Colonic mucosa (tissue), 4 donors: Measurements from ENCODE around the gene ASAP3. TPM values are rescaled to one million over a fixed set of nuclear protein-coding genes. Genes with fewer than 3 reads are reported as not detected.

Source experiments
- DNase-seq: peaks from one replicate; pipeline ENCODE4 v3.0.0-alpha.2; 2020
- H3K27ac ChIP-seq: fragments of 200-600 bp; one replicate; pipeline ENCODE4 v1.8.0; 2021
- H3K27me3 ChIP-seq: fragments of 200-600 bp; one replicate; pipeline ENCODE4 v1.8.0; 2021
- H3K36me3 ChIP-seq: fragments of 200-600 bp; one replicate; pipeline ENCODE4 v1.8.0; 2021
- H3K4me1 ChIP-seq: fragments of 200-600 bp; one replicate; pipeline ENCODE4 v1.8.0; 2021; ENCODE audit warnings: mild to moderate bottlenecking
- H3K4me3 ChIP-seq: fragments of 200-600 bp; one replicate; pipeline ENCODE4 v1.8.0; 2021
- H3K9ac ChIP-seq, 2 donors: one replicate each; pipeline ENCODE4 v1.7.0; 2013; ENCODE audit warnings: control low read depth in 2 of 2, low read depth in 2 of 2, low read length in 2 of 2
- H3K9me3 ChIP-seq: fragments of 200-600 bp; one replicate; pipeline ENCODE4 v1.8.0; 2021
- CTCF ChIP-seq: fragments of 200-600 bp; IDR thresholded peaks from one replicate; pipeline ENCODE4 v1.8.0; 2022; ENCODE audit warnings: antibody characterized with exemption, mild to moderate bottlenecking
- intact Hi-C: fragments of 100-400 bp; cut with DNase I; formaldehyde crosslinking; loops from one replicate; pipeline ENCODE4 v1.14.1; 2022
- total RNA-seq, 2 donors: library from RNA; stranded (reverse); fragmentation: NEBNext Ultra II Directional in 1 of 2; extraction: Animal tissue kit (Norgen Biotek cat#: 25700) in 1 of 2; gene quantifications; one replicate each; pipeline ENCODE4 v1.2.1, GENCODE V29; 2021
- donor health status: healthy.
- donor health status: DM: no; HTN: no; CAD: no.
- donor health status: DM: no; HTN: no; CAD: no.

ASAP3 gene
- total RNA-seq, 2 donors from 2014 or later = 22.9 to 27.3 TPM

GRCh38 chr1:23408797-23409290, 75.1 kb downstream of the ASAP3 start:
- no peak overlapping the region for H3K9ac ChIP-seq
- no peaks in the 10 kb centered on the region for H3K9me3 ChIP-seq
- no peak overlapping the region for H3K27ac ChIP-seq
- H3K4me1 ChIP-seq = peaks cover 10% of the 10 kb centered on the region
- intact Hi-C loops = loop anchor here (10.0 kb wide), 1 partner anchor 64 kb away; the partner anchor contains the start of gene HNRNPR
- H3K36me3 ChIP-seq = no peaks in the 10 kb centered on the region
- H3K4me3 ChIP-seq = no peak overlapping the region
- no peaks in the 10 kb centered on the region for H3K27me3 ChIP-seq
- TF ChIP-seq CTCF = no peak
- DNase-seq = no peak

GRCh38 chr1:23407016-23407630, 76.9 kb downstream of the ASAP3 start:
- H3K36me3 ChIP-seq = no peaks in the 10 kb centered on the region
- DNase-seq = no peak
- TF ChIP-seq CTCF = no peak
- H3K27me3 ChIP-seq = no peaks in the 10 kb centered on the region
- H3K9ac ChIP-seq = no peak overlapping the region
- intact Hi-C loops = loop anchor here (10.0 kb wide), 1 partner anchor 62 kb away; the partner anchor contains the start of gene HNRNPR
- H3K4me3 ChIP-seq = no peak overlapping the region
- no peak overlapping the region for H3K27ac ChIP-seq
- peaks cover 10% of the 10 kb centered on the region for H3K4me1 ChIP-seq
- H3K9me3 ChIP-seq = no peaks in the 10 kb centered on the region

- Histone ChIP-seq H3K9ac (no peak overlapping the region), H3K27ac (no peak overlapping the region), H3K4me1 (peaks cover 10% of the 10 kb centered on the region), H3K9me3 (no peaks in the 10 kb centered on the region), H3K27me3 (no peaks in the 10 kb centered on the region), H3K4me3 (no peak overlapping the region), H3K36me3 (no peaks in the 10 kb centered on the region)
- no peak for DNase-seq
- intact Hi-C loops = loop anchor here (10.0 kb wide), 1 partner anchor 61 kb away; the partner anchor contains the start of gene HNRNPR
- no peak for TF ChIP-seq CTCF
These were observed 78.0 kb downstream of the ASAP3 start for GRCh38 chr1:23405946-23406345.

GRCh38 chr1:23403735-23404486, 80.1 kb downstream of the ASAP3 start:
- no peaks in the 10 kb centered on the region for H3K36me3 ChIP-seq
- H3K27me3 ChIP-seq = no peaks in the 10 kb centered on the region
- H3K4me1 ChIP-seq = peaks cover 10% of the 10 kb centered on the region
- intact Hi-C loops = loop anchor here (10.0 kb wide), 1 partner anchor 59 kb away; the partner anchor contains the start of gene HNRNPR
- peak overlapping the region; percentile 26 to 27 for H3K9ac ChIP-seq
- H3K9me3 ChIP-seq = no peaks in the 10 kb centered on the region
- peak; percentile 95 for TF ChIP-seq CTCF
- peak overlapping the region; percentile 74 for H3K27ac ChIP-seq
- no peak overlapping the region for H3K4me3 ChIP-seq
- DNase-seq = peak; percentile 95

GRCh38 chr1:23403355-23403734, 80.6 kb downstream of the ASAP3 start:
- Histone ChIP-seq H3K27ac (peak overlapping the region; percentile 74), H3K36me3 (no peaks in the 10 kb centered on the region), H3K4me1 (peaks cover 10% of the 10 kb centered on the region), H3K4me3 (no peak overlapping the region), H3K9ac (peak overlapping the region; percentile 26 to 27), H3K9me3 (no peaks in the 10 kb centered on the region), H3K27me3 (no peaks in the 10 kb centered on the region)
- DNase-seq = no peak
- intact Hi-C loops = loop anchor here (10.0 kb wide), 1 partner anchor 59 kb away; the partner anchor contains the start of gene HNRNPR
- no peak for TF ChIP-seq CTCF
